MV-4-11 (cell line): ENCODE results near the gene PIN1.
"Not testable (repeated sequence)": the region's sequence is repeated elsewhere in the genome, so short reads cannot be mapped to it uniquely, and the experiment has no call there.

Experiments used
- DNase-seq: peaks from one replicate; lab custom pipeline; 2025; lab: John Stamatoyannopoulos, UW

The PIN1 gene

GRCh38 chr19:9834726-9835506 lies at the start of gene PIN1:
PIN1 (plus strand) TSS chr19:9835318; CDS start chr19:9835345, 27 bp downstream.
- peak; percentile 100 for DNase-seq

DNA sequence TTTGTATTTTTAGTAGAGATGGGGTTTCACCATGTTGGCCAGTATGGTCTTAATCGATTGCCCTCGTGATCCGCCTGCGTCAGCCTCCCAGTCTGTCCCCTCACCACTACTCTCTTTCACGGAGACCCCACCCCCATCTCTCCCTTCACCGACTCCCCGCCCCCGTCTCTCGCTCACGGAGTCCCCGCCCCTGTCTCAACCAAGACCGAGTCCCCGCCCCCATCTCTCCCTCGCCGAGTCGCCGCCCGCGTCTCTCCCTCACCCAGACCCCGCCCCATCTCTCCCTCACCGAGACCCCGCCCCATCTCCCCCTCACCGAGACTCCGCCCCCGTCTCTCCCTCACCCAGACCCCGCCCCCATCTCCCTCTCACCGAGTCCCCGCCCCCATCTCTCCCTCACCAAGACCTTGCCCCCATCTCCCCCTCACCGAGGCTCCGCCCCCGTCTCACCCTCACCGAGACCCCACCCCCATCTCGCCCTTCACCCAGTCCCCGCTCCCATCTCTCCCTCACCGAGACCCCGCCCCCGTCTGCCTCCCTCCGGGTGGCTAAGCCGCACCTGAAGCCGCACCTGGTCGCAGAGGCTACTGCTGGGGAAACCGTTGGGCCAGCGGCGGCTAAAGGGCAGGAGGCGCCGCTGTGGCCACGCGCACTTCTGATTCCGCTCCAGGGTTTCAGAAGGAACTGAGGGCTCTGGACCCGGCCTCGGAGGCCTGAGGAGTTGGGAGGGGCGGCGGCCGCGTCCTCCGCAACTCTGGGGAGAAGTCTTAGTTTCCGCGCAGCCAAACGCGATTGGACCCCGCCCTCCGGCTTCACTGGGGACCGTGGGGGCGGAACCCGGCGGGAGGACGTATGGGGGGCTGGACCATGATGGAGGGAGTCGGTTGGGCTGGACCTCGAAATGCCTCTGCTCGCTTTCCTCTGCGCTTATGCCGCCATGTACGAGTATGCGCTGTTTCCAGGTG lies 49.5 kb upstream of the PIN1 start:
- DNase-seq = peak; percentile 78

GRCh38 chr19:9786342-9786741 lies 48.8 kb upstream of the PIN1 start:
- DNase-seq = no peak

- no peak for DNase-seq
These were observed 48.3 kb upstream of the PIN1 start for GRCh38 chr19:9786819-9787218.

GRCh38 chr19:9788604-9789003 lies 46.5 kb upstream of the PIN1 start:
- not testable (repeated sequence) for DNase-seq

GRCh38 chr19:9789066-9789465 lies 46.1 kb upstream of the PIN1 start:
- no peak for DNase-seq

GRCh38 chr19:9789579-9789978 lies 45.5 kb upstream of the PIN1 start:
- not testable (repeated sequence) for DNase-seq

DNA sequence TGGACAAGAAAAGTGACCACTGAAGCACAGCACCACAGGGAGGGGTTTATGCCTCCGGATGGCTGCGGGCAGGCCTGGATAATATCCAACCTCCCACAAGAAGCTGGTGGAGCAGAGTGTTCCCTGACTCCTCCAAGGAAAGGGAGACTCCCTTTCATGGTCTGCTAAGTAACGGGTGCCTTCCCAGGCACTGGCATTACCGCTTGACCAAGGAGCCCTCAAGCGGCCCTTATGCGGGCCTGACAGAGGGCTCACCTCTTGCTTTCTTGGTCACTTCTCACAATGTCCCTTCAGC lies 44.1 kb upstream of the PIN1 start:
- not testable (repeated sequence) for DNase-seq

- DNase-seq = peak; percentile 52
These were observed 43.4 kb upstream of the PIN1 start for GRCh38 chr19:9791552-9792205.

DNA sequence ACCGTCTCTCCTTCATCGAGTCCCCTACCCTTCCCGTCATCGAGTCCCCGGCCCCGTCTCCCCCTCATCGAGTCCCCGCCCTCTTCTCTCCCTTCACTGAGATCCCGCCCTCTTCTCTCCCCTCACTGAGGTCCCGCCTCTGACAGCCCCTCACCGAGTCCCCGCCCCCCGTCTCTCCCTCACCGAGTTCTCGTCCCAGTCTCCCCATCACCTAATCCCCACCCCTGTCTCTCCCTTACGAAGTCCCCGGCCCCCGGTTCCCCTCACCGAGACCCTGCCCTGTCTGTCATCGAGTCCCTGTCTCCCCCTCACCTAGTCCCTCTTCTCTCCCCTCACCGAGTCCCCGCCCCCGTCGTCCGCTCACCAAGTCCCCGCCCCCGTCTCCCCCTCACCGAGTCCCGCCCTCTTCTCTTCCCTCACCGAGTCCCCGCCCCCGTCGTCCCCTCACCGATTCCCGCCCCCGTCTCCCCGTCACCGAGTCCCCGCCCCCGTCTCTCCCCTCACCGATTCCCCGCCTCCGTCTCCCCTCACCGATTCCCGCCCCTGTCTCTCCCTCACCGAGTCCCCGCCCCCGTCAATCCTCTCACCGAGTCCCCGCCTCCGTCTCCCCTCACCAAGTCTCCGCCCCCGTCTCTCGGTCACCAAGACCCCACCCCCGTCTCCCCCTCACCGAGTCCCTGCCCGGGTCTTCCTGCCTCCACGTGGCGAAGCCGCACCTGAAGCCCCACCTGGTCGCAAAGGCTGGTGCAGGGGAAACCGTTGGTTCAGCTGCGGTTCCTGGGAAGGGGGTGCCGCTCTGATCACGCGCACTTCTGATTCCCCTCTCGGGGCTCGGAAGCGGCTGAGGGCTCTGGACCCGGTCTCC lies 42.7 kb upstream of the PIN1 start:
- peak; percentile 44 for DNase-seq

GRCh38 chr19:9793071-9793591 lies 42.0 kb upstream of the PIN1 start:
- DNase-seq = no peak

GRCh38 chr19:9796113-9796773 lies 38.9 kb upstream of the PIN1 start:
- DNase-seq = peak; percentile 98

- no peak for DNase-seq
These were observed 37.2 kb upstream of the PIN1 start for GRCh38 chr19:9797871-9798270.

DNA sequence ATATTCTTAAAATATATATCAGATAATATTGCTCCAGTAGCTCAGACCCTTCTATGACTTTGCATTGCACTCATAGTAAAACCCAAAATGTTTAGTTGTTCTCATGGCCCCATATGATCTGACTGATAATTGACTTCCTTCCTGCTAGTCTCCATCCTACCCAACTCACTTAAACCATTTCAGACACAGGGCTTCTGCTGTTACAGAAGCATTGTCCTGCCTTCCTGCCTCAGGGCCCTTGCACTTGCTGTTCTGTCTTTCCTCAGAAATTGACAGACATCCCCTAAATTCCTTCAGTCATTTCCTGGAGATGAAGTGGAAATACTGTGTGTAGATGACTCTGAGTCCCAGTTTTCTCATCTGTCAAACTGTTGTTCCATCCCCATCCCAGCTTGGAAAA lies 36.0 kb upstream of the PIN1 start:
- no peak for DNase-seq

- no peak for DNase-seq
These were observed 33.1 kb upstream of the PIN1 start for GRCh38 chr19:9801976-9802375.

- DNase-seq = no peak
These were observed 28.3 kb upstream of the PIN1 start for GRCh38 chr19:9806803-9807202.

GRCh38 chr19:9808855-9809824 lies 26.0 kb upstream of the PIN1 start:
- DNase-seq = no peak

GRCh38 chr19:9811139-9811538 lies 24.0 kb upstream of the PIN1 start:
- no peak for DNase-seq

GRCh38 chr19:9818175-9818733 lies 16.9 kb upstream of the PIN1 start:
- DNase-seq = no peak
